ENCODE results near the gene STK38. TPM values are rescaled to one million over a fixed set of nuclear protein-coding genes. Genes with fewer than 3 reads are reported as not detected.

Gene STK38
- total RNA-seq, 1 experiment from 2014 or later, result 24.2 TPM

GRCh38 chr6:36578030-36578429, 30.8 kb upstream of the STK38 start:
- Histone ChIP-seq H3K4me3 (ENCODE audit: low read depth, low read length, poor library complexity, severe bottlenecking) (no peak overlapping the region), H3K36me3 (ENCODE audit: insufficient read depth, low read length, poor library complexity, severe bottlenecking) (no peaks in the 10 kb centered on the region), H3K27me3 (replicated peaks; ENCODE audit: insufficient read depth, low read depth, low read length, poor library complexity) (no peaks in the 10 kb centered on the region), H3K9me3 (ENCODE audit: low read depth, low read length, poor library complexity, severe bottlenecking) (no peaks in the 10 kb centered on the region), H3K27ac (ENCODE audit: low read depth, low read length, poor library complexity, severe bottlenecking) (no peak overlapping the region), H3K4me1 (ENCODE audit: insufficient read depth, low read length, poor library complexity, severe bottlenecking) (no peaks in the 10 kb centered on the region)
- ChIA-PET POLR2A (ENCODE audit: low non-redundant PET) (no interaction called here), CTCF (no interaction called here)
- intact Hi-C loops (cut with micrococcal nuclease; ENCODE audit: unreplicated experiment), result no loop called here
- BruUV-seq (replicated peaks), result no TSS peak
- TF ChIP-seq EZH2 (IDR thresholded peaks at IDR 0.05; ENCODE audit: borderline replicate concordance, low read depth, low read length, poor library complexity, severe bottlenecking) (no peak), CTCF (conservative IDR thresholded peaks at IDR 0.05; ENCODE audit: low read depth, low read length) (no peak)
- no peak for DNase-seq (ENCODE audit: low spot score)

- DNase-seq (ENCODE audit: low spot score), result no peak
- H3K27me3 ChIP-seq (replicated peaks; ENCODE audit: insufficient read depth, low read depth, low read length, poor library complexity), result no peaks in the 10 kb centered on the region
- no peak overlapping the region for H3K27ac ChIP-seq (ENCODE audit: low read depth, low read length, poor library complexity, severe bottlenecking)
- no peaks in the 10 kb centered on the region for H3K9me3 ChIP-seq (ENCODE audit: low read depth, low read length, poor library complexity, severe bottlenecking)
- no peaks in the 10 kb centered on the region for H3K4me1 ChIP-seq (ENCODE audit: insufficient read depth, low read length, poor library complexity, severe bottlenecking)
- ChIA-PET POLR2A (ENCODE audit: low non-redundant PET) (no interaction called here), CTCF (no interaction called here)
- TF ChIP-seq EZH2 (IDR thresholded peaks at IDR 0.05; ENCODE audit: borderline replicate concordance, low read depth, low read length, poor library complexity, severe bottlenecking), result no peak
- TF ChIP-seq CTCF (conservative IDR thresholded peaks at IDR 0.05; ENCODE audit: low read depth, low read length), result no peak
- H3K4me3 ChIP-seq (ENCODE audit: low read depth, low read length, poor library complexity, severe bottlenecking), result no peak overlapping the region
- no TSS peak for BruUV-seq (replicated peaks)
- H3K36me3 ChIP-seq (ENCODE audit: insufficient read depth, low read length, poor library complexity, severe bottlenecking), result no peaks in the 10 kb centered on the region
- intact Hi-C loops (cut with micrococcal nuclease; ENCODE audit: unreplicated experiment), result no loop called here
Measured at GRCh38 chr6:36577301-36577700, 30.0 kb upstream of the STK38 start.

GRCh38 chr6:36576578-36576977, 29.3 kb upstream of the STK38 start:
- no peak overlapping the region for H3K4me3 ChIP-seq (ENCODE audit: low read depth, low read length, poor library complexity, severe bottlenecking)
- ChIA-PET CTCF (no interaction called here), POLR2A (ENCODE audit: low non-redundant PET) (no interaction called here)
- no peak for TF ChIP-seq CTCF (conservative IDR thresholded peaks at IDR 0.05; ENCODE audit: low read depth, low read length)
- no peak for TF ChIP-seq EZH2 (IDR thresholded peaks at IDR 0.05; ENCODE audit: borderline replicate concordance, low read depth, low read length, poor library complexity, severe bottlenecking)
- intact Hi-C loops (cut with micrococcal nuclease; ENCODE audit: unreplicated experiment), result no loop called here
- H3K36me3 ChIP-seq (ENCODE audit: insufficient read depth, low read length, poor library complexity, severe bottlenecking), result no peaks in the 10 kb centered on the region
- no peaks in the 10 kb centered on the region for H3K4me1 ChIP-seq (ENCODE audit: insufficient read depth, low read length, poor library complexity, severe bottlenecking)
- DNase-seq (ENCODE audit: low spot score), result no peak
- BruUV-seq (replicated peaks), result no TSS peak
- H3K9me3 ChIP-seq (ENCODE audit: low read depth, low read length, poor library complexity, severe bottlenecking), result no peaks in the 10 kb centered on the region
- no peak overlapping the region for H3K27ac ChIP-seq (ENCODE audit: low read depth, low read length, poor library complexity, severe bottlenecking)
- no peaks in the 10 kb centered on the region for H3K27me3 ChIP-seq (replicated peaks; ENCODE audit: insufficient read depth, low read depth, low read length, poor library complexity)

Data from A673 (cell line).